ENCODE measurements around the gene OR2H1.

OR2H1 gene

GRCh38 chr6:29510202-29510601 lies 53.2 kb downstream of the OR2H1 start:
- DNase-seq (ENCODE audit: low read depth), result peak; percentile 36
- TF ChIP-seq, protein P1, sequence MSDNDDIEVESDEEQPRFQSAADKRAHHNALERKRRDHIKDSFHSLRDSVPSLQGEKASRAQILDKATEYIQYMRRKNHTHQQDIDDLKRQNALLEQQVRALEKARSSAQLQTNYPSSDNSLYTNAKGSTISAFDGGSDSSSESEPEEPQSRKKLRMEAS (IDR thresholded peaks at IDR 0.05; ENCODE audit: low read depth, low read length), result no peak
- peak; percentile 15 for TF ChIP-seq CTCF (IDR thresholded peaks at IDR 0.05; ENCODE audit: low read depth, low read length)

GRCh38 chr6:29510746-29511300 lies 53.9 kb downstream of the OR2H1 start:
- TF ChIP-seq MYC (IDR thresholded peaks at IDR 0.05; ENCODE audit: low read depth, low read length), result no peak
- TF ChIP-seq, protein P1 (IDR thresholded peaks at IDR 0.05; ENCODE audit: low read depth, low read length), result no peak

More at GRCh38 chr6:29510202-29510601, 53.2 kb downstream of the OR2H1 start:
- H3K4me3 ChIP-seq (ENCODE audit: low read depth, low read length), result no peak overlapping the region

More at GRCh38 chr6:29510746-29511300, 53.9 kb downstream of the OR2H1 start:
- DNase-seq (ENCODE audit: low read depth), result no peak
- H3K4me3 ChIP-seq (ENCODE audit: low read depth, low read length), result no peak overlapping the region
